Renal pelvis (tissue), 4 donors: Measurements from ENCODE around the gene PGM3. TPM values are rescaled to one million over a fixed set of nuclear protein-coding genes. Genes with fewer than 3 reads are reported as not detected.
A peak's percentile ranks its signal among the peaks of the same experiment; 100 is the strongest.
"Not testable (repeated sequence)": the region's sequence is repeated elsewhere in the genome, so short reads cannot be mapped to it uniquely, and the experiment has no call there.

ENCODE experiments used
- DNase-seq: peaks from one replicate; pipeline ENCODE4 v3.0.0-alpha.2; 2013
- polyA plus RNA-seq, 3 donors: library from polyadenylated mRNA; unstranded; fragments of 120-200 nt; gene quantifications; one replicate each; pipeline ENCODE4 v1.2.1, GENCODE V29; 2013; ENCODE audit not compliant: insufficient read length in 3 of 3

PGM3 gene
- polyA plus RNA-seq, 3 donors, result 38.0 to 52.7 (median 50.3) TPM

GRCh38 chr6:83191974-83192373 lies 1.1 kb downstream of the PGM3 start:
- not testable (repeated sequence) for DNase-seq

- DNase-seq, result no peak
These were observed 2.4 kb downstream of the PGM3 start for GRCh38 chr6:83190626-83191025.

- DNase-seq, result no peak
These were observed 4.6 kb downstream of the PGM3 start for GRCh38 chr6:83188501-83188900.

GRCh38 chr6:83185096-83185495 lies 8.0 kb downstream of the PGM3 start:
- no peak for DNase-seq

- DNase-seq, result no peak
These were observed 9.8 kb downstream of the PGM3 start for GRCh38 chr6:83183082-83183828.

- DNase-seq, result no peak
These were observed 11.0 kb downstream of the PGM3 start for GRCh38 chr6:83182114-83182513.

GRCh38 chr6:83180426-83180950 lies 12.6 kb downstream of the PGM3 start:
- DNase-seq, result no peak

GRCh38 chr6:83176246-83176645 lies 16.8 kb downstream of the PGM3 start:
- DNase-seq, result peak; percentile 41

GRCh38 chr6:83169511-83169910 lies 23.6 kb downstream of the PGM3 start:
- DNase-seq, result no peak

- no peak for DNase-seq
These were observed 24.0 kb downstream of the PGM3 start for GRCh38 chr6:83169106-83169505.

- DNase-seq, result no peak
These were observed 24.5 kb downstream of the PGM3 start for GRCh38 chr6:83168556-83168955.

- DNase-seq, result no peak
These were observed 25.3 kb downstream of the PGM3 start for GRCh38 chr6:83167726-83168278.

GRCh38 chr6:83160167-83160566 lies 32.9 kb downstream of the PGM3 start:
- no peak for DNase-seq

GRCh38 chr6:83155794-83156193 lies 37.3 kb downstream of the PGM3 start:
- DNase-seq, result no peak

GRCh38 chr6:83153883-83154521 lies 39.1 kb downstream of the PGM3 start:
- no peak for DNase-seq

GRCh38 chr6:83152913-83153312 lies 40.2 kb downstream of the PGM3 start:
- DNase-seq, result no peak

- no peak for DNase-seq
These were observed 42.0 kb downstream of the PGM3 start for GRCh38 chr6:83151114-83151513.

- no peak for DNase-seq
These were observed 54.3 kb downstream of the PGM3 start for GRCh38 chr6:83138758-83139157.

- no peak for DNase-seq
These were observed 54.8 kb downstream of the PGM3 start for GRCh38 chr6:83138118-83138722.

GRCh38 chr6:83132121-83132520 lies 60.9 kb downstream of the PGM3 start:
- DNase-seq, result no peak

- DNase-seq, result no peak
These were observed 65.1 kb downstream of the PGM3 start for GRCh38 chr6:83127976-83128375.

GRCh38 chr6:83127258-83127657 lies 65.8 kb downstream of the PGM3 start:
- no peak for DNase-seq

- no peak for DNase-seq
These were observed 66.3 kb downstream of the PGM3 start for GRCh38 chr6:83126807-83127206.
